Inflammatory macrophage treated with lipopolysaccharide for 1 hour (primary cell): ENCODE results near the gene SCN8A.
A peak's percentile ranks its signal among the peaks of the same experiment; 100 is the strongest.
"Not testable (repeated sequence)": the region's sequence is repeated elsewhere in the genome, so short reads cannot be mapped to it uniquely, and the experiment has no call there.

Experiments used
- DNase-seq, 2 donors: peaks; one replicate each; pipeline ENCODE4 v3.0.0-alpha.2; 2020 to 2022

The SCN8A gene

GRCh38 chr12:51818566-51819300 is 227.7 kb downstream of the SCN8A start:
- no peak for DNase-seq

- peak in 1 of 2 donors; percentile 24 for DNase-seq
Observed at GRCh38 chr12:51819736-51820525, 228.9 kb downstream of the SCN8A start.

GRCh38 chr12:51820526-51821439 is 229.8 kb downstream of the SCN8A start:
- peak; percentile 21 to 50 for DNase-seq

GRCh38 chr12:51821440-51822260 is 230.6 kb downstream of the SCN8A start:
- DNase-seq: no peak

GRCh38 chr12:51822261-51822616 is 231.2 kb downstream of the SCN8A start:
- no peak for DNase-seq

- DNase-seq: no peak
Observed at GRCh38 chr12:51822956-51823355, 231.9 kb downstream of the SCN8A start.

GRCh38 chr12:51823875-51824565 is 233.0 kb downstream of the SCN8A start:
- peak; percentile 59 to 64 for DNase-seq

- no peak for DNase-seq
Observed at GRCh38 chr12:51825216-51825615, 234.2 kb downstream of the SCN8A start.

- DNase-seq: no peak
Observed at GRCh38 chr12:51826881-51827280, 235.8 kb downstream of the SCN8A start.

GRCh38 chr12:51827925-51828818 is 237.1 kb downstream of the SCN8A start:
- DNase-seq: peak; percentile 30 to 48

GRCh38 chr12:51829011-51829481 is 238.0 kb downstream of the SCN8A start:
- no peak for DNase-seq

- no peak for DNase-seq
Observed at GRCh38 chr12:51829641-51830040, 238.6 kb downstream of the SCN8A start.

- DNase-seq: not testable (repeated sequence)
Observed at GRCh38 chr12:51831817-51832216, 240.8 kb downstream of the SCN8A start.

GRCh38 chr12:51832354-51833107 is 241.5 kb downstream of the SCN8A start:
- no peak for DNase-seq

GRCh38 chr12:51833448-51834227 is 242.6 kb downstream of the SCN8A start:
- DNase-seq: no peak

- no peak for DNase-seq
Observed at GRCh38 chr12:51834411-51834810, 243.4 kb downstream of the SCN8A start.

- DNase-seq: no peak
Observed at GRCh38 chr12:51836041-51836826, 245.2 kb downstream of the SCN8A start.

GRCh38 chr12:51836827-51837173 is 245.8 kb downstream of the SCN8A start:
- DNase-seq: no peak
